GM21529 (cell line): Measurements from ENCODE around the gene CCDC88B.

Experiments used
- ATAC-seq: cut with Tn5 transposase; IDR thresholded peaks from one replicate; pipeline ENCODE4 v1.9.1; 2021; ENCODE audit not compliant: unreplicated experiment

CCDC88B gene

GRCh38 chr11:64342869-64343745 lies 3.1 kb downstream of the CCDC88B start:
- ATAC-seq, result no peak

- ATAC-seq, result no peak
Observed at GRCh38 chr11:64343767-64344559, 4.0 kb downstream of the CCDC88B start.

- no peak for ATAC-seq
Observed at GRCh38 chr11:64344787-64345186, 4.8 kb downstream of the CCDC88B start.

- ATAC-seq, result no peak
Observed at GRCh38 chr11:64347193-64347867, 7.3 kb downstream of the CCDC88B start.

- ATAC-seq, result no peak
Observed at GRCh38 chr11:64348383-64349024, 8.5 kb downstream of the CCDC88B start.

GRCh38 chr11:64349025-64349387 lies 9.0 kb downstream of the CCDC88B start:
- no peak for ATAC-seq

- ATAC-seq, result no peak
Observed at GRCh38 chr11:64349404-64349803, 9.4 kb downstream of the CCDC88B start.

GRCh38 chr11:64351136-64351631 lies 11.2 kb downstream of the CCDC88B start:
- ATAC-seq, result no peak

- ATAC-seq, result no peak
Observed at GRCh38 chr11:64352099-64352994, 12.3 kb downstream of the CCDC88B start.

- ATAC-seq, result no peak
Observed at GRCh38 chr11:64352995-64353714, 13.2 kb downstream of the CCDC88B start.

- ATAC-seq, result no peak
Observed at GRCh38 chr11:64353715-64354506, 13.9 kb downstream of the CCDC88B start.

GRCh38 chr11:64355078-64355940 lies 15.3 kb downstream of the CCDC88B start:
- ATAC-seq, result no peak

- ATAC-seq, result no peak
Observed at GRCh38 chr11:64356498-64357411, 16.8 kb downstream of the CCDC88B start.

GRCh38 chr11:64357446-64357845 lies 17.4 kb downstream of the CCDC88B start:
- no peak for ATAC-seq

- no peak for ATAC-seq
Observed at GRCh38 chr11:64357904-64358535, 18.0 kb downstream of the CCDC88B start.

- ATAC-seq, result no peak
Observed at GRCh38 chr11:64358536-64358906, 18.5 kb downstream of the CCDC88B start.
